ENCODE measurements around the gene PPM1E. TPM values are rescaled to one million over a fixed set of nuclear protein-coding genes. Genes with fewer than 3 reads are reported as not detected.

The PPM1E gene
- total and polyA plus RNA-seq, 2 experiments from 2014 or later, result not detected

GRCh38 chr17:59003860-59004259, 248.2 kb downstream of the PPM1E start:
- peaks cover 5% of the 10 kb centered on the region; the same call in 1 of the 2 replicates for H3F3A ChIP-seq (ENCODE audit: insufficient read depth)
- H3K36me3 ChIP-seq (ENCODE audit: low read depth), result peaks cover 3% of the 10 kb centered on the region; the same call in 1 of the 2 replicates
- H3K9me3 ChIP-seq (ENCODE audit: low read depth), result no peaks in the 10 kb centered on the region
- DNase-seq, result no peak
- H3K4me3 ChIP-seq, result no peak overlapping the region
- no peaks in the 10 kb centered on the region for H3K9me2 ChIP-seq (ENCODE audit: insufficient read depth)
- no peak overlapping the region for H3K9ac ChIP-seq
- WGBS, 2 experiments (ENCODE audit: low coverage in 1 of 2, low lambda C conversion rate in 2 of 2, missing lambda C conversion rate in 2 of 2), result 100% methylated on average over 1 of the region's 1 CpG
- no peak for TF ChIP-seq EZH2phosphoT487 (IDR thresholded peaks at IDR 0.05; ENCODE audit: insufficient read depth, low read depth)
- TF ChIP-seq EZH2 (IDR thresholded peaks at IDR 0.05; ENCODE audit: insufficient read depth, poor library complexity, severe bottlenecking), result no peak
- in situ Hi-C loops (cut with MboI), result no loop called here
- H2AFZ ChIP-seq, result no peak overlapping the region
- H3K4me2 ChIP-seq (ENCODE audit: unreplicated experiment), result no peak overlapping the region
- H4K20me1 ChIP-seq (ENCODE audit: insufficient read depth), result no peaks in the 10 kb centered on the region
- no peak overlapping the region for H3K27ac ChIP-seq
- H3K27me3 ChIP-seq (replicated peaks; ENCODE audit: insufficient read depth), result no peaks in the 10 kb centered on the region
- no peaks in the 10 kb centered on the region for H3K79me2 ChIP-seq (ENCODE audit: insufficient read depth)
- 0 out of 2 replicates have a peak, but pooled peaks cover 4% of the 10 kb centered on the region for H3K4me1 ChIP-seq (ENCODE audit: insufficient read depth)

DNA sequence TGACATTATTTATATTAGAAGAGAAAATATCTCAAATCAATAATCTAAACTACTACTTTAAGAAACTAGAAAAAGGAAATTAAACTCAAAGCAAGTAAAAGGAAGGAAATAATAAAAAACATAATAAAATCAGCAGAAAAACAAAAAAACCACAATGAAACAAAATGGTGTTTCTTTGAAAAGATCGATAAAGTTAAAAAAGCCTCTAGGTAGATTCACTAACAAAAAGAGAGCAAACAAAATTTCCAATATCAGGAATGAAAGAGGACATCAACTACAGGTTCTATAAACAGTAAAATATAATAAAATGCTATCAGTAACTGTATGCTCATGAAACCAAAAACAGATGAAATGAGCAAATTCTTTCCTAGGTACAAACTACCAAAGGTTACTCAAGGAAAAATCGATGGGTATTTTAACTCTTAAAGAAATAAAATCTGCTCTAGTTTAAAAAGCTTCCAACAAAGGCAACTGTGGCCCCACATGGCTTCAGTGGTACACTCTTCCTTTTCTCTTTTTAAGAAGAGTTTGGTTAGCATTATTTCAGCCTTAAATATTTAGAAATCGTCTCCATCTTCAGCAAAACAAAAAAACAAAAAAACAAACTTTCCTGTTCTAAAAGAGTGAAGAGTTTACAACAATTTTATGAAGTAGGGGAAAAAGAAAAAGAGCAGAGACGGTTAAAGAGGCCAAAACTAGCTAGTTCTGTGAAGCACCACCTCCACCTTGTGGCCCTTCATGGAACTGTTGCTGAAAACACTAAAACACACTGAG, 248.9 kb downstream of the PPM1E start:
- Histone ChIP-seq H3K4me1 (ENCODE audit: insufficient read depth) (0 out of 2 replicates have a peak, but pooled peaks cover 4% of the 10 kb centered on the region), H3K79me2 (ENCODE audit: insufficient read depth) (no peaks in the 10 kb centered on the region), H3K9ac (no peak overlapping the region), H3K27me3 (replicated peaks; ENCODE audit: insufficient read depth) (no peaks in the 10 kb centered on the region), H3K9me3 (ENCODE audit: low read depth) (no peaks in the 10 kb centered on the region), H3K9me2 (ENCODE audit: insufficient read depth) (no peaks in the 10 kb centered on the region), H3K4me3 (no peak overlapping the region), H3K27ac (no peak overlapping the region), H2AFZ (no peak overlapping the region), H4K20me1 (ENCODE audit: insufficient read depth) (no peaks in the 10 kb centered on the region), H3K36me3 (ENCODE audit: low read depth) (no peaks in the 10 kb centered on the region), H3K4me2 (ENCODE audit: unreplicated experiment) (no peak overlapping the region), H3F3A (ENCODE audit: insufficient read depth) (peaks cover 5% of the 10 kb centered on the region; the same call in 1 of the 2 replicates)
- WGBS, 2 experiments (ENCODE audit: low coverage in 1 of 2, low lambda C conversion rate in 2 of 2, missing lambda C conversion rate in 2 of 2), result 24 to 27% methylated on average over 4 of the region's 4 CpGs
- in situ Hi-C loops (cut with MboI), result no loop called here
- DNase-seq, result peak; percentile 66
- TF ChIP-seq EZH2phosphoT487 (IDR thresholded peaks at IDR 0.05; ENCODE audit: insufficient read depth, low read depth) (no peak), EZH2 (IDR thresholded peaks at IDR 0.05; ENCODE audit: insufficient read depth, poor library complexity, severe bottlenecking) (no peak)

DNA sequence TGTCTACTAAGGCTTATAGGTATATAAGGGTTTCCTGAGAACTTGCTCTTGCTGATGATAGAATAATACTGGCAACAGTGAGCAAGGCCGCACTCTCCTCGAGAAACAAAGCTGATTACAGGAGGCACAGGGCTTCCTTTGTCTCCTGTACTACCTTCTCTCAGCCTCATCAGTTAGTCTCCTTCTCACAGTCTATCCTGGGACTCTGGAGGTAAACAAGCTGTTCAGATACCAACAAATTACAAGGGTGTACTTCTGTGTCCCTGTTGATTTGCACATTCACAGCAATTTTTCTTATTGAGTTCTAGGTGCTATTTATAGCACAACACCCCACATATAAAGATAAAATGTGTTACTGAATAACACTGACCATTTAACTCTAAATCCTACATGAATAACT, 252.3 kb downstream of the PPM1E start:
- Histone ChIP-seq H2AFZ (no peak overlapping the region), H3K9ac (no peak overlapping the region), H3K4me2 (ENCODE audit: unreplicated experiment) (no peak overlapping the region), H3K4me3 (no peak overlapping the region), H3K27me3 (replicated peaks; ENCODE audit: insufficient read depth) (no peaks in the 10 kb centered on the region), H4K20me1 (ENCODE audit: insufficient read depth) (no peaks in the 10 kb centered on the region), H3K36me3 (ENCODE audit: low read depth) (peaks cover 8% of the 10 kb centered on the region; the same call in 1 of the 2 replicates), H3K79me2 (ENCODE audit: insufficient read depth) (no peaks in the 10 kb centered on the region), H3K9me3 (ENCODE audit: low read depth) (no peaks in the 10 kb centered on the region), H3F3A (ENCODE audit: insufficient read depth) (peaks cover 5% of the 10 kb centered on the region; the same call in 1 of the 2 replicates), H3K9me2 (ENCODE audit: insufficient read depth) (no peaks in the 10 kb centered on the region), H3K4me1 (ENCODE audit: insufficient read depth) (no peaks in the 10 kb centered on the region), H3K27ac (no peak overlapping the region)
- in situ Hi-C loops (cut with MboI), result no loop called here
- DNase-seq, result no peak
- no peak for TF ChIP-seq EZH2 (IDR thresholded peaks at IDR 0.05; ENCODE audit: insufficient read depth, poor library complexity, severe bottlenecking)
- no peak for TF ChIP-seq EZH2phosphoT487 (IDR thresholded peaks at IDR 0.05; ENCODE audit: insufficient read depth, low read depth)
- WGBS, 2 experiments (ENCODE audit: low coverage in 1 of 2, low lambda C conversion rate in 2 of 2, missing lambda C conversion rate in 2 of 2), result 94 to 100% methylated on average over 2 of the region's 2 CpGs

GRCh38 chr17:59008737-59009136, 253.1 kb downstream of the PPM1E start:
- peaks cover 8% of the 10 kb centered on the region; the same call in 1 of the 2 replicates for H3K36me3 ChIP-seq (ENCODE audit: low read depth)
- H3K4me1 ChIP-seq (ENCODE audit: insufficient read depth), result no peaks in the 10 kb centered on the region
- no peak overlapping the region for H3K27ac ChIP-seq
- no peaks in the 10 kb centered on the region for H3K27me3 ChIP-seq (replicated peaks; ENCODE audit: insufficient read depth)
- H3F3A ChIP-seq (ENCODE audit: insufficient read depth), result peaks cover 5% of the 10 kb centered on the region; the same call in 1 of the 2 replicates
- no peak overlapping the region for H3K4me3 ChIP-seq
- in situ Hi-C loops (cut with MboI), result no loop called here
- H3K79me2 ChIP-seq (ENCODE audit: insufficient read depth), result no peaks in the 10 kb centered on the region
- TF ChIP-seq EZH2phosphoT487 (IDR thresholded peaks at IDR 0.05; ENCODE audit: insufficient read depth, low read depth), result no peak
- TF ChIP-seq EZH2 (IDR thresholded peaks at IDR 0.05; ENCODE audit: insufficient read depth, poor library complexity, severe bottlenecking), result no peak
- DNase-seq, result no peak
- no peaks in the 10 kb centered on the region for H3K9me2 ChIP-seq (ENCODE audit: insufficient read depth)
- no peaks in the 10 kb centered on the region for H4K20me1 ChIP-seq (ENCODE audit: insufficient read depth)
- no peak overlapping the region for H3K9ac ChIP-seq
- no peak overlapping the region for H2AFZ ChIP-seq
- 96 to 100% methylated on average over 2 of the region's 2 CpGs for WGBS, 2 experiments (ENCODE audit: low coverage in 1 of 2, low lambda C conversion rate in 2 of 2, missing lambda C conversion rate in 2 of 2)
- no peak overlapping the region for H3K4me2 ChIP-seq (ENCODE audit: unreplicated experiment)
- no peaks in the 10 kb centered on the region for H3K9me3 ChIP-seq (ENCODE audit: low read depth)
